ENCODE measurements around the gene TGFBR2.

GRCh38 chr3:30644615-30645014, 38.2 kb downstream of the TGFBR2 start:
- TF ChIP-seq CTCF (IDR thresholded peaks at IDR 0.05) (no peak), POLR2AphosphoS5 (IDR thresholded peaks at IDR 0.05) (peak; percentile 10)

All from prostate gland (tissue), 2 donors.